Limb (tissue), 2 donors: ENCODE results near the gene EGFR.

Experiments used
- DNase-seq, 2 donors: peaks; one replicate each; pipeline ENCODE4 v3.0.0-alpha.2; 2016; ENCODE audit errors: extremely low spot score in 2 of 2

Gene EGFR

DNA sequence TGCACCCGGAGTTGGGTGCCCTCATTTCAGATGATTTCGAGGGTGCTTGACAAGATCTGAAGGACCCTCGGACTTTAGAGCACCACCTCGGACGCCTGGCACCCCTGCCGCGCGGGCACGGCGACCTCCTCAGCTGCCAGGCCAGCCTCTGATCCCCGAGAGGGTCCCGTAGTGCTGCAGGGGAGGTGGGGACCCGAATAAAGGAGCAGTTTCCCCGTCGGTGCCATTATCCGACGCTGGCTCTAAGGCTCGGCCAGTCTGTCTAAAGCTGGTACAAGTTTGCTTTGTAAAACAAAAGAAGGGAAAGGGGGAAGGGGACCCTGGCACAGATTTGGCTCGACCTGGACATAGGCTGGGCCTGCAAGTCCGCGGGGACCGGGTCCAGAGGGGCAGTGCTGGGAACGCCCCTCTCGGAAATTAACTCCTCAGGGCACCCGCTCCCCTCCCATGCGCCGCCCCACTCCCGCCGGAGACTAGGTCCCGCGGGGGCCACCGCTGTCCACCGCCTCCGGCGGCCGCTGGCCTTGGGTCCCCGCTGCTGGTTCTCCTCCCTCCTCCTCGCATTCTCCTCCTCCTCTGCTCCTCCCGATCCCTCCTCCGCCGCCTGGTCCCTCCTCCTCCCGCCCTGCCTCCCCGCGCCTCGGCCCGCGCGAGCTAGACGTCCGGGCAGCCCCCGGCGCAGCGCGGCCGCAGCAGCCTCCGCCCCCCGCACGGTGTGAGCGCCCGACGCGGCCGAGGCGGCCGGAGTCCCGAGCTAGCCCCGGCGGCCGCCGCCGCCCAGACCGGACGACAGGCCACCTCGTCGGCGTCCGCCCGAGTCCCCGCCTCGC is at the start of gene EGFR:
EGFR (plus strand) TSS at position 657 of the 830 bp plus-strand sequence. CDS start 261 bp downstream, outside the sequence.
- peak; percentile 61 to 84 for DNase-seq

DNA sequence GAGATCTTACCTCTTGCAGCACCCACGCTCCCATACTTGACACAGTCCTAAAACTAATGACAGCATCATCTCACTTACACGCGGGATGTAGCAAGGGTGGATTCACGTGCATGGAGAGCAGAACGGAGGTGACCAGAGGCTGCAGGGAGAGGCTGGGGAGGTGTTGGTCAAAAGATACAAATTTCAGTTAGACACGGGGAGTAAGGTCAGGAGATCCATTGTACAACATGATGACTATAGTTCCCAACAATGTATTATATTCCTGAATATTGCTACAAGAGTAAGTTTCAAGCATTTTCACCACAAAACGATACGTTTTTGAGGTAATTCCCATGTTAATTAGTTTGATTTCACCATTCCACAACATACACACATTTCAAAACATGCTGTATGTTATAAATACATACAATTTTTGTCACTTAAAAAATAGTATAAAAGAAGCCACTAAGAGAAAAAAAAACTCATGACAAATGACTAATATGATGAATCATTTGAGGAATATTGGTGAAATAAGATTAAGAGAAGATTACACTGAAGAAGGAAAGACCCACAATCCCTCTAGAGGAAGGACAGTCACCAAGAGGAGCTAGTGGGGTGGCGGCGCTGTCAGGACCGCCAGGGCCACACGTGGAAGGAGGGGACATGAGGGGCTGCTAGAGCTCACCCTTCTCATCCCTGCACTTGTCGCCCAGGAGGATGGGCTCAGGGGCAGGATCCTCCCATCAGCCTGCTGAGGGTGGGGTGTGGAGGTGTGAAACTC is 49.4 kb upstream of the EGFR start:
- no peak for DNase-seq

DNA sequence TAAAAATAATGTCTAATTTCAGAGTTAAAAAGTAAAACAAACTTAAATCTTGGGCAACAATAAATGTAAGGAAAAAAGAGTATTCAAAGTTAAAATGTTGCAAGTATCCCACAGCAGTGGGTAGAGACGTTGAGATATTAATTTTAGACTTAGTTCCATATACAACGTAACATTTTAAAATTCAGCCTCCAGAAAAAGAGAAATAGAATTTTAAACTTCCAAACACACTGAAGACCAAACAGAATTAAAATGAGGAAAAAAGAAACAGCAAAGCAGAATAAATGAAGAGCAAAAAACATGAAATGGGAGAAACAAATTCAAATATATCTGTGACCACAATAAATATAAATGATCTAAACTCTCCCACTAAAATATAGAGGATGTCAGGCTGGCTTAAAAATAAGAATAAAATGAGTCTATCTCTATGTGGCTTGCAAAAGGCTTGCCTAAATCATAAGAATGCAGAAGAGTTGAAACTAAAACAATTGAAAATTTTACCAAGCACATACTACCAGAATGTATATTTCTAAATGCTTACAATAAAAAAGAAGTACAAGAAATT is 46.0 kb upstream of the EGFR start:
- no peak for DNase-seq

DNA sequence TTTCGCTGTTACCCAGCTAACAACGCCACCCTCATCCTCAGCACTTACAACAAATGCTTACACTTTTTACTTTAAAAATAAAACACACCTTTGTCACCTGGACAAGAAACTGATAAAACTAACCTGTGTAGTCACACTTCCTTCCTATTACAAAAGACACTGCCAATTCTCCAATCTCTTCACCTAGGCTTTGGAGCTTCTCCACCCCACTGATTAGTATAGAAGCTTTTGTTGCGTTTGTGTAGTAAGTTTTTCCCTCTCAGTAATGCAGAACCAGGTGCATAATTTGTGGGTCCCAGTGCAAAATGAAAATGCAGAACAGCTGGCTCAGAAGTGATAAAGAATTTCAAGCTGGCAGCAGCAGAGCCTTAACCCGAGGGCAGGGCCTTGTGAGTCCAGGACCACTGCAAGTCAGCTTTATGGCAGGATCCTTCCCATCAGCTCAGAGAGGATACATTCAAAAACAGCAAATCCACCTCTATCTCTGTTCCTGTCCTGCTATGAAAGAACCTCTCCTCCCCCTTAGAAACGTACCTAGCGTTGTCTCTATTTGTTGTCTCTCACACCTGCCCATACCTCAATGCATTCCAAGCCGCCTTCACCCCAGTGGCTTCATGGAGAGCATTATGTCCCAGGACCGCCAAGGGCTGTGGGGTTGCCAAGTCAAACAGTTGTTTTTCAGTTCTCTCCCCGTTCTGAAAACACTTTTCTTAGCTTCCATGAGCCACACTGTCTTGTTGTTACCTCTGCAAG is 40.3 kb upstream of the EGFR start:
- DNase-seq, result no peak

DNA sequence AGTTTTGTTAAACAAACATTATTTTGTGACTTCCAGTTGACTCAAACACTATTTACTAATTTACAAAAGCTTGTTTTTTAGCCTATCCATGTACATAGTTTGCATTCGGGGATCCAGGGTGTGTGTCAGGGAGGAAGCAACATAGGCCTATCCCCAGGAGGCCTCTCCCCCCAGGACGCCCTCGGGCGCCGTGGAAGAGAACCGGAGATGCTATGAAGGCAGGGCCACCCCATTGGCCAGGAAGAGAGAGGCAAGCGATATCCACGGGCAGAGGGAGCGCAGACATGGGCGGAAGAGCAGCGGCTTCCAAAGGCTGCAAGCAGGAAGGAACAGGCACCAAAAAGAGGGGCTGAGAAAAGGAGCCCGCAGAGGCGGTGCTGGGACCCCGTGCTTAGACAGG is 38.3 kb upstream of the EGFR start:
- no peak for DNase-seq

DNA sequence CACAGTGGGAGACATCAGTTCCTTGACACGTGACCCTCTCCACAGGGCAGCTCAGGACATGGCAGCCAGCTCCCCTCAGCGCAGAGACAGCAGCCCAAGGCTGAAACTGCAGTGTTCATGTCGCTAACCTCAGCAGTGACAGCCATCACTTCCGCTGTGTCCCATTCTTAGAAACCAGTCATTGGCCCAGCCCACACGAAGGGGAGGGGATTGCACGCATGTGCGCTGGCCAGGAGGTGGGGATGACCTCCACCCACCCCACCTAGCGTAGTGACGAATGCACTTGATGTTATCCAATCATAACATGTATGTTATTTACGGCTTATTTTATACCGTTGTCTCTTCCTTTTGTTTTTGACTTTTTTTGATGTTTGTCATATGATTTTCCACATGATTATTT is 36.9 kb upstream of the EGFR start:
- DNase-seq, result no peak

DNA sequence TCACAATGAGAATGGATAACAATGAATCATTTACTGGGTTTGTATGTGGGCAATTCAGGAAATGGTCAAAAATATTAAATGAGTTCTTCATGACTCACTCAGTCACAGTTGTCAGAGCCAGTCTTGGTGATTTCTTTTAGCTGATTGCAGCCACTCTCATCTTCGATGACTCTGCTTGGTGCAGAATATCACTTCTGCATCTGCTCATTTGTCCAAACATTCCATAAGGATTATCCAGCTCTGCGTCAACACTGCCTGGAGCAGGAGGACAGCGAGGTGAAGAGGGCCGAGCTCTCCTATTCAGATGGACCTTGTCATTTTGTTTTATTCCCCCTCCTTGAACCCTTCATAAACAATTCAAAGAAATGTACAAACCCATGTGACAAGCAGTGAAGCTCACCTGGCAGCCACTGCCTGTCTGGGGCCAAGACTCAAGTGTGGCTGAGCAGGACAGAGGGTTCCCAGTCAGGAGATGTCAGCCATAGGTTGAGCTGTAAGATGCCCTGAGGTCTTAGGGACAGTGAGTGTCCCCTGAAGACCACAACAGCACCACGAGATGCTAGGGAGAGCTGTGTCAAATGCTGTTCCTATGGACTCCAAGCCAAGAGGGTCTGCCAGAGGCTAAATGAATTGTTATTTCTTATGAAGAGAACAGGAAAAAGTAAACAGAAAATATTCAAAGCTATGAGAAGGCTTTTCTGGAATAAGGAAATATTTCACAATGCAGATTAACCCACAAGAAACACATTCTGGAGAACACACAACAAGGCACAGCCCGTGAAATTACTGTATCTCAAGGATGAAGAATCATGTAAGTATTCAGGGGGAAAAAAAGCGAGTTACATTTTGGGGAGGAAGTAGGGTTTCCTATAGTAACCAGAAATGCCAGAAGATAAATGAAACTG is 33.1 kb upstream of the EGFR start:
- no peak for DNase-seq

DNA sequence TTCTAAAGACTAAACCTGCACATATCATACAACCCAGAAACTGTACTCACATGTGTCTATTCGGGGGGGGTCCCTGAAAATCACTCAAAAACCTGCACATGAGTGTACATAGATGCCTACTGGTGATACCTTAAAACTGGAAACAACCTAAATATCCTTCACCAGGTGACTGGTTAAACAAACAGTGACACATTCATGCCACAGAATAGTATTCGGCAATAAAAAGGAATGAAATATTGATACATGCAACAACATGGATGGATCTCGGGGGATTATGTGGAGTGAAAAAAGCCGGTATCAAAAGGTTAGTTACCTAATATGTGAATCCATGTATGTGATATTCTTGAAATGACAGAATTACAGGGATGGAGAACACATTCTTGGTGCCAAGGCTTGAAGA is 32.1 kb upstream of the EGFR start:
- no peak for DNase-seq

DNA sequence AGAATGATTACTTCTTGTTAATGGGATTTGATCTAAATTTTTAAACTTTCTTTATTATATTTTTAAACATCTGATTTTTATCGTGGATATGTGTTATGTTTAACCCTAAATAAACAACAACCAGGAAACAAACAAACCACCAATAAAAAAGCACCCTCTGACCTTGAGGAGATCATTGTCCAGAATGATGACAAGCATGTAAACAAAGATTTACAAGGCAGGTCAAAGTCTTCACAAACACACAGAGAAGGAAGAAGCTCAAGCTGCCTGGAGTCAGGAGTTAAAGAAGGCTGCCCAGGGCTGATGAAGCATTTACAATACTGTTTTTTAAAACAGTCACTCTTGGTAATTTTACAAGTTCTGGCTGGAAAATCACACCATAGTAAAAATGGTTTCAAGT is 31.0 kb upstream of the EGFR start:
- no peak for DNase-seq

DNA sequence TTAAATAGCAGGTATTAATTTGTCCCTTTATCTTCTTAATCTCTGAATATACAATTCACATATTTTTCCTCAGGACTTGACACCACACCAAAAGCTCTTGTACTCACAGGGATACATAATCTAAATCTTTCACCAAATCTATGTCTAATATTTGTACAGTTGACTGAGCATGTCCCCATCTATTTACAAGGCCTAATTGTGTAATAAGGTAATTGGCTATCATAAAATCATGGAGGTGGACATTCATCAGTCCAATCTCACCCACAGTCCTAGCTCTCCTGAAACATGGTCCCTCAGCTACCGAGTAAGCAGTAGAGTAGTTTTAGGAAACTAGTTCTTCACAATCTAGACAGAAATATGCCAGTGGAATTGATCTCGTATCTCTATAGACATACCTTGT is 30.3 kb upstream of the EGFR start:
- no peak for DNase-seq

DNA sequence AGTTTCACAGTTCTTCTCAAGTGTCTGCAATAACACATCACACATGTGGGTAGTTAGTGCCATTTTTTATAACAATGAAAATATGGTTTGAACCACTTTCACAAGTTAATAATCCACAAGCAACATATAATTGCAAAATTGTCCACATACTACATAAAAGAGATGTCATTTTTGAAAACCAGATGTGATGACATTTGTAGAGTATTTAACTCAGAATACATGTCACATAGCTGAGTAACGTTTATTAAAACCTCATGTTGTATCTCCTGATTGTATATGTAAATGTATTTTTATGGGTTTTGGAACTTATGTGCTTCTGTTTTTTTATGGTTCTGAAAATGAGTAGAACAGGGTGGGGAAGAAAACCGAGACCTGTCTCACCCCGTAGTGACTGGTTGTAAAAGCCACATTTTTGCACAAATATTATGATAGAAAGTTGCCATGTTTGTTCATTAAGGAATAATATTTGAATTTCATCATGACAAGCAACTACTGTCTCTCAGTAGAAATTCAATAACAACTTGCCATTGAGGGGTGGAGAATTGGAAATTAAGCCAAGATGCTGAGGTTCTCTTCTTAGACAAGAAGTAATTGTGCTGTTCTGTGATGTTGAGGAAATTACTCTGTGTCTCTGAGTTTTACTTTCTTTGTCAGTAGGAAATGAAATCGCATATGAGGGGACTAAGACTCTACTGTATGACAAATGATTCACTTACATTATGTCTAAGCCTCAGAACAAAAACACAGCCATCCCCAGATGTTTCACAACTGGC is 29.2 kb upstream of the EGFR start:
- DNase-seq, result no peak

DNA sequence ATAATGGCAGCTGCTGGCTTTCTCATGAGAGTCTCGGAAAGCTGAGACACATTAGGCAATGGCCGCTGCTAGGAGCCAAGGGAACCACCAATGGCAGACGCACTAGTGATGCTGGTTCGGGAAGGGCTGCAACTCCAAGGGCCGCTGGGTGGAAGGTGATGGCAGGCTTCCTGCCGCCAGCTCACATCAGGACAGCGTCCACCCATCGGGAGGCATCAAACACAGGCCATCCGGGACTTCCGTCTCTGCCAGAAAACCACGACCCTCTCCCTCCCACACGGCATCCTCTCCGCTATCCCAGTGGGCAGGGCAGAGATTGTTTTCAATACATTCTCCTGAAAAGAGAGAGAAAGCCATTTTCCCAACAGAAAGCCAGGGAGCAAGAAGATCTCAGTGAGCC is 27.5 kb upstream of the EGFR start:
- DNase-seq, result no peak

DNA sequence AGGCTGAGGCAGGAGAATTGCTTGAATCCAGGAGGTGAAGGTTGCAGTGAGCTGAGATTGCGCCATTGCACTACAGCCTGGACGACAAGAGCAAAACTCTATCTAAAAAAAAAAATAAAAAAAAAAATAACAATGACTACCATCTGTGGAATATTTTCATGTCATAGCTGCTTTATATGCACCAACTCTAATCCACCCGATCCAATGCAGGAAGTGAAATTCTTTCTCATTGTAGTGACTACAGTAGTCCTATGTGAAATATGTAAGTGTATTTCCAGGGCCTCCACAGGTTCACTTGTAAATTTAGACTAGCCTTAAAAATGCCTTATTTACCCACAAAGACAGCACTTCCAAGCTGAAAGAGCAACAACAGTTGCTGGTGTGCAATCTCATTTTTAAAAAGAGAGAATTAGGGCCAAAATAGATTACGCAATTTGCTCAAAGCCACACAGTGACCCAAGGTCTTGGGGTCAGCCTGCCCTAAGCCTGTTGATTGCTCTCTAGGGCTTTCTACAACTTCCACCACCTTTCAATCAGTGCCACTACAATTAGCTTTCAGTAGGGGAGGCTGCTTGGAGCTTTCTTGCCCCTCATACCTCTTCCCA is 25.8 kb upstream of the EGFR start:
- DNase-seq, result no peak

DNA sequence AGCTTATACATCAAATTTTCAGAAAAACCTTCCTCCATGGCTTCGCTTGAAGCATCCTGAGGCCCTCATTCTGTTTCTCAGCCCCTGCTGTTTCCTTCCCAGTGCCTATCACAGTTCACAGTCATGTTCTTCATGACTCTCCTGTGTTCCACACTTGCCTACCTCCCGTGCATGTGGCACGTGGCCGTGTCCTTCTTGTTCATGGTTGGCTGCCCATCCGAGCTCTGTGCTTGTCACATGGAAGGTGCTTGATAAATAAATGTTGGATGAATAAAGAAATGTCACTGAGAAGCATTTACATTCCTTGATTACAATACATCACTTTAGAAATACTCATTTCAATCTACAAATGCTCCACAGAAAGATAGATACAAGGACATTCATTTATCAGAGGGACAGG is 23.7 kb upstream of the EGFR start:
- DNase-seq, result no peak

DNA sequence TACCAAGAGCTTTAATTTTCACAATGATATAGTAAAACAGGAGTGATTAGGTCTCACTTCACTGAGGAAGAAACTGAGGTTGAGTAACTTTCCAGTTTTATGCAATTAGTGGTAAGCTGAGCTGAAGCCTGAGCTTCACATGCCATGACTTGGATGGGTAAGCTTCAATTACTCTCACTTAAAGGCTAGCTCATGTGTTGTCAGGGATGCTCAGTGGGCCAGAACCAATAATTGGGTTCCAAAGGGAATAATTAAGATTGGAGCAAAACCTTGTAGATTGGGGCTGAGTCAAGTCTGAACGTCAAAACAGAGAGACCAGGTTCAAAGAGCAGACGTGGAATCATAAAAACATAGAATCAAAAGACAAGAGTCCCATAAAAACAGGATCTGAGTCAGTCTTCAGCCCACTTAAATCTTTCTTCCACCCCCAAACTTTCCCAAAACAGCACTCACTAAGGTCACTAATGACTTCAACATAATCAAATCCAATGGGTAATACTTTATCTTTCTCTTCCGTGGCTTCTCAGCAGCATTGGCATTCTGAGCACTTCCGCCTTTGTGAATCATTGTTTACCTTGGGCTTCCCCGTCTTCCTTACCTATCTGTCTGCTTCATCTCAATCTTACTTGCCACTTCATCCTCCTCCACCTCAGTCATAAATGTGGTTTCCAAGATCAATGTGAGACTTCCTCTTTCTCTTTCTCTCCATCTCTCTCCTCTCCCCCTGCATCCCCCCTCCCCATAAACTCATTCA is 23.0 kb upstream of the EGFR start:
- no peak for DNase-seq

DNA sequence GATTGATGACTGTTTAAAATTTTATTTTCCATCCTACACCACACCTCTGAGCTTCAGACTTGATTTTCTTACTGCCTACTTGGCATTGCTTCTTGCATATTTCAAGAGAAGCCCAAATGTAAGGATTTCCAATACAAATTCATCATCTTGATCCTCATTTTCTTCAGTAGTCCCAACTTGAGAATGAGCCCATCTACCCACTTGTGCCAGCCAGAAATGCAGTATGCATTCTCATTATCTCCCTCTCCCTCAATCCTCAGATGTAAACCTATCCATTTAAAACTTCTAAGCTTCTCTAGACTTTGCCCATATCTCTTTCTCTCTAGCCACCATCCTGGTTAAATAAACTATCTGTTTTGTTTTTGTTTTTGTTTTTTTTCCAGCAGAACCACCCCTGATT is 22.4 kb upstream of the EGFR start:
- DNase-seq, result no peak

DNA sequence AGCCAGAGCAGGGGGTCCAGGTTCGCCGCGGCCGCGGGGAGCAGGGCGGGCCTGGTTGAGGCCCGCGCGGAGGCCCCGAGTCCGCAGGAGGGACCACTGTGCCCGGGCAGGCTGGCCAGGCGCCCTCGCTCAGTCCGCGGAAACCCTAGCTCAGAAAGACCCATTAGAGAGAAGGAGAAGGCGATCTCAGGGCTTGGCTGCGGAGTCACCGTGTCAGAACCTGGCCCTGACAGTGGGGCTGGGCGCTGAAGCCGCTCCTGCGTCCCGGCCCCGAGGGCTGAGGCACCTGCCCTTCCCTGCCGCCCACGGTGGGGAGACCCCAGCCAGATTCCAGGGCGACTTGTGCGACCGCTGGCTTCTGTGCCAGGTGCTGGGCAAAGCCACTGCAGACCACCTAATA is 14.2 kb upstream of the EGFR start:
- DNase-seq, result no peak

DNA sequence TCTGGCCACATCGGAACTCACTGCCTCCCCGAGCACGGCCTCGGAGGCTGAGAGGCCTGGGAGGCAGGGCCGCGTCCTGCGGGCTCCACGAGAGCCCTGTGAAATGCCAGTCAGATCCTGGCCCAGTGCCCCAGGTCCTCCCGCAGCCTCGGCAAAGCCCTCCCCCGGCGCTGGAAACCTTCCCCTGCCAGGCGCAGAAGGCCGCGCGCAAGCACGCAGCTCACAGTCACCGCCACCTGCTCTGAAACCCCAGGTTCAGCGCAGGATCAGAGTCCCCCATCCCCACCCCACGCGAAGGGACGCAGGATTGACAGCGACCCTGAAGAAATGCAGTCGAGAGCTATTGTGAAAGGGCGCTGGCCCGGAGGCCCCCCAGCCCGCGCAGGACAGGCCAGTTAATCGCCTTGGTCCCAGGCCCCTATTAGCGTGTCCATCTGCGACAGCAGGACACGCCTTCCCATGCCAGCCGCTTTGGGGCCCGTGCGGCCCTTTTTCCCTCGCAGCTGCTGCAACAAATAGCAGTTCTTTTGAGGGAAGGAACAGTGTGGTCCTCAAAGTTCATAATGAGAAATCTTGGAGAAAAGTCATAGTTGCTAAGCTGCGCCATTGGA is 13.5 kb upstream of the EGFR start:
- no peak for DNase-seq

DNA sequence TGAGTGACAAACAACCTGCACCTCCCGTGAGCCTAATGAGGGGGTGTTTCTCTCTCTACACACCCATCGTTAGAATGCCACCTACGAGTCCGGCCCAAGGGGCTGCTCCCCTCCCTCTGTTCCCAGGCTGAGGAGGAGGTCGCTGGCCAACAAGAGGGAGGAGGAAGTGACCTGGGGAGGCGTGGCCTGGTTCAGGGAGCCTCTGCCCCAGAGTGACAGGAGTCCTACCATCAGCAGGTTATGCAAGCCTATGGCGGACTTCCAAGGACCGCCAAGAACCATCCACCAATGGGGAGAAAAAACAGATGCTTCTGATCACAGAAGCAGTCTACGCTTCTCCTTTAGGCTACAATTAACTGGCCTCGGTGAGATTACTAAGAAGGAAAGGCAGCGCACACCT is 12.3 kb upstream of the EGFR start:
- no peak for DNase-seq
